Measurements from ENCODE around the gene PHACTR1. TPM values are rescaled to one million over a fixed set of nuclear protein-coding genes. Genes with fewer than 3 reads are reported as not detected.

The PHACTR1 gene
- total and polyA plus RNA-seq, 12 donors: 6.3 to 150 (median 79.9) TPM

GRCh38 chr6:13328875-13329183, 612.3 kb downstream of the PHACTR1 start:
- no peaks in the 10 kb centered on the region for H3K9me3 ChIP-seq
- H3K36me3 ChIP-seq: peaks cover 0 to 28% (median 12%) of the 10 kb centered on the region in 9 donors
- H3K4me3 ChIP-seq: peak overlapping the region; percentile 75 to 95 (median 82)
- no peaks in the 10 kb centered on the region for H3K27me3 ChIP-seq
- no peak for ATAC-seq
- TF ChIP-seq CTCF (IDR thresholded peaks at IDR 0.05): no peak
- H3K27ac ChIP-seq: peak overlapping the region; percentile 71 to 98 (median 95)
- H3K4me1 ChIP-seq: peaks cover 0 to 45% (median 21%) of the 10 kb centered on the region in 9 donors
- no peak for DNase-seq
- intact Hi-C loops (cut with DNase I): loop anchor here in 2 of 10 donors (5.0 kb wide), 2 partner anchors 372 to 417 kb away; no protein-coding TSS in a partner anchor
- 2 to 4% methylated on average over 2 of the region's 2 CpGs for WGBS, 2 donors

DNA sequence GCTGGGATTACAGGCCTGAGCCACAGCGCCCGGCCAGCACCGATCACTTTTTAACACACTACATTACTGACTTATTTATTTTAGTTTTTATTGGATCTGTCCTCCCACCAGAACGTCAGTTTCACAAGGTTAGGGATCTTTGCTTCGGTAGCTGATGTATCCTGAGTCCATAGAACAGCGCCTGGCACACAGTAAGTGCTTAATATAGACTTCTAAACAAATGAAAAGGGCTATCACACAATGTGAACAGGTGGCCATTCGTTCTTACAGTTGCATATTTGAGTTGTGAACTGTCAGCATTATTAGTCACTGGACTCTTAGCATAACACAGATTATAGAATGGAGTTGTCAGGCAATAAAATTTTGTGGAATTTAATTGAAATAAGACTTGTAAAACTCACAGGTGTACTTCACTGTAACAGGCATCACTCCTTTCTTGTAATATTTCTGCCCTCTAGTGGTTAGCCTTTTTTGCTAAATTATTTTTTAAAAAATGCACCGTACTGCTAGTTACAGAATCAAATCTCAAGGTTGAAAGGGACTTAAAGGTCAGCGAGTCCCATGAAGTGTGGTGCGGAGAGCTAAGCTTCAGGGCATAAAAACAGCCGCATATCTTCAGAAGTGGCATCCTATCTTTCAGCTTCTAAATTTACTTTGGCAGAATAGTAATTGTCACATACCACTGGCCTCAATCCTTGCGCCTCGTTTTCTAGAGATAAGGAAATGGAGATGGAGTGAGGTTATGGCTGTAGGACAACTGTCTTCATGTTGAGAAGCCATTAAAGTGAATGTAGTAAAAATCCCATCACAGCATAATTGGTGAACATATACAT, 615.2 kb downstream of the PHACTR1 start:
- no peak overlapping the region for H3K4me3 ChIP-seq
- 41 to 44% methylated on average over 13 of the region's 13 CpGs for WGBS, 2 donors
- ATAC-seq (peak in 3 of 8 donors; percentile 2 to 16 (median 5)), DNase-seq (no peak)
- peaks cover 2 to 51% (median 27%) of the 10 kb centered on the region in 9 donors for H3K4me1 ChIP-seq
- peak overlapping the region in 9 of 10 donors; percentile 13 to 96 (median 64) for H3K27ac ChIP-seq
- intact Hi-C loops (cut with DNase I): loop anchor here (2.0 to 10.0 kb wide), 8 partner anchors 137 to 421 kb away; partner anchors contain the start of genes SIRT5 (in 4 of the 10) and NOL7 (in 1 of the 10)
- H3K36me3 ChIP-seq: no peaks in the 10 kb centered on the region
- H3K9me3 ChIP-seq: no peaks in the 10 kb centered on the region
- peak; percentile 36 to 73 (median 64) for TF ChIP-seq CTCF (IDR thresholded peaks at IDR 0.05)
- no peaks in the 10 kb centered on the region for H3K27me3 ChIP-seq

DNA sequence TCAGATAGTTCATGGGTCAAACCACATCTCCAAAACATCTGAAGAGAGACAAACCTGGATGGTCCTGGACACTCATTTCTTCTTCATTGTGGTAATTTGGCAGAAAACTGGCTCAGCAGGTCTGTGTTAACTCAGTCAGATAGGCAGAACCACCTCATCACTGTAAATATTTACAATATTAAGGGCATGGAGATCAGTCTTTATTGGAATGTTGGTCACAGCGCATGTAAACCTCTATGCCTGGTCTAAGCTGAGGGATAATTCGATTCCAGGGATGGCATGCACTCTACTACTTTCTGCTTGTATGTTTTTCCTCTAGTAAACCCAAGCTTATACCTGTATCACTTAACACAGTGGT, 615.8 kb downstream of the PHACTR1 start:
- Histone ChIP-seq H3K4me3 (no peak overlapping the region), H3K9me3 (no peaks in the 10 kb centered on the region), H3K27me3 (no peaks in the 10 kb centered on the region), H3K36me3 (no peaks in the 10 kb centered on the region), H3K4me1 (peaks cover 2 to 49% (median 25%) of the 10 kb centered on the region in 9 donors), H3K27ac (peak overlapping the region in 7 of 10 donors; percentile 24 to 96 (median 71))
- no peak for TF ChIP-seq CTCF (IDR thresholded peaks at IDR 0.05)
- intact Hi-C loops (cut with DNase I): loop anchor here in 9 of 10 donors (5.0 to 10.0 kb wide), 7 partner anchors 138 to 420 kb away; partner anchors contain the start of genes SIRT5 (in 4 of the 9) and NOL7 (in 1 of the 9)
- DNase-seq (no peak), ATAC-seq (no peak)
- WGBS, 2 donors: 70 to 73% methylated on average over 2 of the region's 2 CpGs

DNA sequence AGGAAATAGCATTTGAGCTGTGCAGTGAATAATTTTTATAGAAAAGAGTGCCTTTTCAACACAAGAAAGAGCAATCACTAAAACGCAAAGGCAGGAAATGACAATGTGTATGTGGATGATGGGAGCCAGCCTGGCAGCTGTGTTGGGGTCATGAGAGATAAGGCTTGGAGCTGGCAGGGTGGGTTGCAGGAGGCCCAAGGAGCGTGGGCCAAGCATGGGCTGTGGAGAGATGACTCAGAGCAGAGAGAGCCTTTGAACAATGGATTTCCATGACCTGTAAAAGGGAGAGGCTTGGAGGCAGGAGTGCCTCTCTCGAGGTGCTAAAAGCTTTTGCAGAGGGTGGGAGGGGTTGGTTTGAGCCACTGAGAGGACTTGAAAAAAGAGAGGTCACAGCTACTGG, 618.4 kb downstream of the PHACTR1 start:
- no peak for TF ChIP-seq CTCF (IDR thresholded peaks at IDR 0.05)
- intact Hi-C loops (cut with DNase I): loop anchor here (2.0 to 10.0 kb wide), 12 partner anchors 140 to 432 kb away; partner anchors contain the start of genes SIRT5 (in 4 of the 10), GFOD1 (in 1 of the 10) and NOL7 (in 1 of the 10)
- Histone ChIP-seq H3K9me3 (no peaks in the 10 kb centered on the region), H3K36me3 (no peaks in the 10 kb centered on the region), H3K4me3 (no peak overlapping the region), H3K27me3 (no peaks in the 10 kb centered on the region), H3K27ac (peak overlapping the region in 4 of 10 donors; percentile 7 to 58 (median 36)), H3K4me1 (peaks cover 2 to 37% (median 10%) of the 10 kb centered on the region in 9 donors)
- 39 to 40% methylated on average over 3 of the region's 3 CpGs for WGBS, 2 donors
- ATAC-seq: peak in 4 of 8 donors; percentile 21 to 79 (median 58)
- no peak for DNase-seq
